GM18951 (cell line): ENCODE data around the gene SURF2.
A peak's percentile ranks its signal among the peaks of the same experiment; 100 is the strongest.
"Not testable (repeated sequence)": the region's sequence is repeated elsewhere in the genome, so short reads cannot be mapped to it uniquely, and the experiment has no call there.

Experiments used
- POLR2A ChIP-seq: IDR thresholded peaks from 4 replicates; pipeline ENCODE4 v1.6.1; 2011; ENCODE audit warnings: mild to moderate bottlenecking; ENCODE audit not compliant: insufficient read length, insufficient read depth; ENCODE audit errors: extremely low read depth
- in situ Hi-C: fragments of 300-500 bp; cut with MboI; formaldehyde crosslinking; loops from one replicate; pipeline ENCODE4 v1.12.0; 2022; ENCODE audit warnings: low sequenced_read_pairs, mixed read lengths, inconsistent platforms; ENCODE audit not compliant: unreplicated experiment

The SURF2 gene

GRCh38 chr9:133356391-133357091, at the start of gene SURF2, which contains the start of gene SURF1:
Gene SURF2 (plus strand): TSS chr9:133356550. CDS start chr9:133356593, 43 bp downstream.
Gene SURF1 (minus strand): TSS chr9:133356487. CDS start chr9:133356453, 34 bp downstream.
- in situ Hi-C loops: no loop called here
- TF ChIP-seq POLR2A: peak; percentile 88

- no peak for TF ChIP-seq POLR2A
- in situ Hi-C loops: no loop called here
Observed at GRCh38 chr9:133307301-133307700, 49.0 kb upstream of the SURF2 start.

- in situ Hi-C loops: no loop called here
- TF ChIP-seq POLR2A: no peak
Observed at GRCh38 chr9:133309608-133310007, 46.7 kb upstream of the SURF2 start.

- in situ Hi-C loops: no loop called here
- TF ChIP-seq POLR2A: no peak
Observed at GRCh38 chr9:133315997-133316396, 40.4 kb upstream of the SURF2 start.

GRCh38 chr9:133317551-133317950, 38.8 kb upstream of the SURF2 start:
- in situ Hi-C loops: not testable (repeated sequence)

- no peak for TF ChIP-seq POLR2A
- in situ Hi-C loops: no loop called here
Observed at GRCh38 chr9:133320421-133320881, 35.9 kb upstream of the SURF2 start.

GRCh38 chr9:133321411-133321935, 34.9 kb upstream of the SURF2 start:
- in situ Hi-C loops: no loop called here
- TF ChIP-seq POLR2A: no peak

GRCh38 chr9:133322701-133323100, 33.6 kb upstream of the SURF2 start:
- in situ Hi-C loops: no loop called here
- TF ChIP-seq POLR2A: no peak

GRCh38 chr9:133323211-133323610, 33.1 kb upstream of the SURF2 start:
- in situ Hi-C loops: no loop called here
- no peak for TF ChIP-seq POLR2A

- in situ Hi-C loops: no loop called here
- no peak for TF ChIP-seq POLR2A
Observed at GRCh38 chr9:133323991-133324703, 32.2 kb upstream of the SURF2 start.

GRCh38 chr9:133327021-133327420, 29.3 kb upstream of the SURF2 start:
- in situ Hi-C loops: not testable (repeated sequence)

GRCh38 chr9:133327834-133328484, 28.4 kb upstream of the SURF2 start:
- no peak for TF ChIP-seq POLR2A
- in situ Hi-C loops: no loop called here

- in situ Hi-C loops: not testable (repeated sequence)
Observed at GRCh38 chr9:133329306-133330156, 26.8 kb upstream of the SURF2 start.
